ENCODE measurements around the gene ELAPOR1. TPM values are rescaled to one million over a fixed set of nuclear protein-coding genes. Genes with fewer than 3 reads are reported as not detected.
A peak's percentile ranks its signal among the peaks of the same experiment; 100 is the strongest.

ELAPOR1 gene
- total RNA-seq (0.74 TPM), polyA plus RNA-seq (0.13 TPM)

GRCh38 chr1:109113590-109114341 lies at the start of gene ELAPOR1:
TSS of gene ELAPOR1 (plus strand) at chr1:109114115. CDS start at chr1:109114184, 69 bp downstream.
- WGBS: 1% methylated on average over 56 of the region's 56 CpGs
- Histone ChIP-seq H3K4me1 (ENCODE audit: insufficient read depth) (peaks cover 2% of the 10 kb centered on the region), H3K27ac (ENCODE audit: low read depth) (no peak within 1 kb of the TSS), H3K4me3 (ENCODE audit: low read depth, low read length) (peak within 1 kb of the TSS; percentile 39), H3K36me3 (ENCODE audit: insufficient read depth) (no peaks in the 10 kb centered on the region)
- DNase-seq (ENCODE audit: extremely low spot score): no peak

GRCh38 chr1:109065137-109065536 lies 48.8 kb upstream of the ELAPOR1 start:
- 97% methylated on average over 3 of the region's 3 CpGs for WGBS
- no peaks in the 10 kb centered on the region for H3K36me3 ChIP-seq (ENCODE audit: insufficient read depth)
- no peak overlapping the region for H3K27ac ChIP-seq (ENCODE audit: low read depth)
- H3K4me1 ChIP-seq (ENCODE audit: insufficient read depth): no peaks in the 10 kb centered on the region
- H3K4me3 ChIP-seq (ENCODE audit: low read depth, low read length): no peak overlapping the region
- DNase-seq (ENCODE audit: extremely low spot score): no peak

GRCh38 chr1:109067883-109068282 lies 46.0 kb upstream of the ELAPOR1 start:
- no peak overlapping the region for H3K27ac ChIP-seq (ENCODE audit: low read depth)
- WGBS: 82% methylated on average over 8 of the region's 8 CpGs
- H3K36me3 ChIP-seq (ENCODE audit: insufficient read depth): no peaks in the 10 kb centered on the region
- peaks cover under 1% of the 10 kb centered on the region for H3K4me1 ChIP-seq (ENCODE audit: insufficient read depth)
- no peak for DNase-seq (ENCODE audit: extremely low spot score)
- H3K4me3 ChIP-seq (ENCODE audit: low read depth, low read length): no peak overlapping the region

- WGBS: 87% methylated on average over 1 of the region's 1 CpG
- no peak for DNase-seq (ENCODE audit: extremely low spot score)
- H3K27ac ChIP-seq (ENCODE audit: low read depth): no peak overlapping the region
- peaks cover 1% of the 10 kb centered on the region for H3K4me1 ChIP-seq (ENCODE audit: insufficient read depth)
- no peak overlapping the region for H3K4me3 ChIP-seq (ENCODE audit: low read depth, low read length)
- H3K36me3 ChIP-seq (ENCODE audit: insufficient read depth): no peaks in the 10 kb centered on the region
Measured at GRCh38 chr1:109069294-109069693, 44.6 kb upstream of the ELAPOR1 start.

GRCh38 chr1:109075531-109076490 lies 38.1 kb upstream of the ELAPOR1 start, which contains the start of gene TAF13:
TSS of gene TAF13 (minus strand) at chr1:109076003. CDS start at chr1:109075947, 56 bp downstream.
- 5% methylated on average over 39 of the region's 39 CpGs for WGBS

GRCh38 chr1:109078317-109078716 lies 35.6 kb upstream of the ELAPOR1 start:
- no peak for DNase-seq (ENCODE audit: extremely low spot score)
- Histone ChIP-seq H3K4me3 (ENCODE audit: low read depth, low read length) (no peak overlapping the region), H3K36me3 (ENCODE audit: insufficient read depth) (no peaks in the 10 kb centered on the region), H3K27ac (ENCODE audit: low read depth) (no peak overlapping the region), H3K4me1 (ENCODE audit: insufficient read depth) (peaks cover 2% of the 10 kb centered on the region)
- 94% methylated on average over 1 of the region's 1 CpG for WGBS

More at GRCh38 chr1:109075531-109076490, 38.1 kb upstream of the ELAPOR1 start, which contains the start of gene TAF13:
- peak; percentile 84 for DNase-seq (ENCODE audit: extremely low spot score)
- Histone ChIP-seq H3K4me3 (ENCODE audit: low read depth, low read length) (peak within 1 kb of the TSS; percentile 51), H3K36me3 (ENCODE audit: insufficient read depth) (no peaks in the 10 kb centered on the region), H3K4me1 (ENCODE audit: insufficient read depth) (peaks cover 3% of the 10 kb centered on the region), H3K27ac (ENCODE audit: low read depth) (peak within 1 kb of the TSS; percentile 77)

- no peak for DNase-seq (ENCODE audit: extremely low spot score)
- H3K4me3 ChIP-seq (ENCODE audit: low read depth, low read length): no peak overlapping the region
- H3K27ac ChIP-seq (ENCODE audit: low read depth): no peak overlapping the region
- no peaks in the 10 kb centered on the region for H3K36me3 ChIP-seq (ENCODE audit: insufficient read depth)
- WGBS: over 99% methylated on average over 2 of the region's 2 CpGs
- H3K4me1 ChIP-seq (ENCODE audit: insufficient read depth): peaks cover 2% of the 10 kb centered on the region
Measured at GRCh38 chr1:109079240-109079622, 34.7 kb upstream of the ELAPOR1 start.

GRCh38 chr1:109080441-109081082 lies 33.4 kb upstream of the ELAPOR1 start:
- WGBS: 76% methylated on average over 5 of the region's 5 CpGs
- no peaks in the 10 kb centered on the region for H3K36me3 ChIP-seq (ENCODE audit: insufficient read depth)
- no peak overlapping the region for H3K4me3 ChIP-seq (ENCODE audit: low read depth, low read length)
- peaks cover 2% of the 10 kb centered on the region for H3K4me1 ChIP-seq (ENCODE audit: insufficient read depth)
- H3K27ac ChIP-seq (ENCODE audit: low read depth): no peak overlapping the region
- no peak for DNase-seq (ENCODE audit: extremely low spot score)

- Histone ChIP-seq H3K4me3 (ENCODE audit: low read depth, low read length) (no peak overlapping the region), H3K36me3 (ENCODE audit: insufficient read depth) (no peaks in the 10 kb centered on the region), H3K27ac (ENCODE audit: low read depth) (no peak overlapping the region), H3K4me1 (ENCODE audit: insufficient read depth) (no peaks in the 10 kb centered on the region)
- 79% methylated on average over 3 of the region's 3 CpGs for WGBS
- no peak for DNase-seq (ENCODE audit: extremely low spot score)
Measured at GRCh38 chr1:109083501-109083900, 30.4 kb upstream of the ELAPOR1 start.

- Histone ChIP-seq H3K4me3 (ENCODE audit: low read depth, low read length) (no peak overlapping the region), H3K36me3 (ENCODE audit: insufficient read depth) (no peaks in the 10 kb centered on the region), H3K27ac (ENCODE audit: low read depth) (no peak overlapping the region), H3K4me1 (ENCODE audit: insufficient read depth) (no peaks in the 10 kb centered on the region)
- DNase-seq (ENCODE audit: extremely low spot score): no peak
- 53% methylated on average over 1 of the region's 1 CpG for WGBS
Measured at GRCh38 chr1:109083923-109084322, 30.0 kb upstream of the ELAPOR1 start.

GRCh38 chr1:109084563-109085517 lies 29.1 kb upstream of the ELAPOR1 start:
- H3K27ac ChIP-seq (ENCODE audit: low read depth): no peak overlapping the region
- H3K4me3 ChIP-seq (ENCODE audit: low read depth, low read length): no peak overlapping the region
- no peak for DNase-seq (ENCODE audit: extremely low spot score)

GRCh38 chr1:109089242-109090015 lies 24.5 kb upstream of the ELAPOR1 start:
- no peak overlapping the region for H3K27ac ChIP-seq (ENCODE audit: low read depth)
- no peak for DNase-seq (ENCODE audit: extremely low spot score)

More at GRCh38 chr1:109084563-109085517, 29.1 kb upstream of the ELAPOR1 start:
- Histone ChIP-seq H3K4me1 (ENCODE audit: insufficient read depth) (no peaks in the 10 kb centered on the region), H3K36me3 (ENCODE audit: insufficient read depth) (no peaks in the 10 kb centered on the region)
- 85% methylated on average over 13 of the region's 13 CpGs for WGBS

More at GRCh38 chr1:109089242-109090015, 24.5 kb upstream of the ELAPOR1 start:
- Histone ChIP-seq H3K36me3 (ENCODE audit: insufficient read depth) (peaks cover 2% of the 10 kb centered on the region), H3K4me3 (ENCODE audit: low read depth, low read length) (no peak overlapping the region), H3K4me1 (ENCODE audit: insufficient read depth) (no peaks in the 10 kb centered on the region)
- WGBS: 52% methylated on average over 31 of the region's 31 CpGs

Data from urinary bladder (tissue), 4 donors.